H1 (cell line): ENCODE data around the gene C16orf89. TPM values are rescaled to one million over a fixed set of nuclear protein-coding genes. Genes with fewer than 3 reads are reported as not detected.

ENCODE experiments used
- CTCF ChIA-PET: fragments of 300-600 bp; sonication (Branson Sonifier 250); formaldehyde crosslinking; loops from one replicate; lab custom pipeline; 2021; ENCODE audit not compliant: partially characterized antibody; lab: Charles Lee
- POLR2A ChIA-PET: fragments of 300-600 bp; sonication (Branson Sonifier 250); formaldehyde crosslinking; loops from one replicate; lab custom pipeline; 2021; ENCODE audit warnings: inconsistent platforms; ENCODE audit not compliant: partially characterized antibody; lab: Charles Lee
- DNase-seq, 2 experiments: peaks; one replicate each; pipeline versions ENCODE4 v3.0.0 to v3.0.0-alpha.2; 2010 to 2022; ENCODE audit warnings: low spot score in 2 of 2, low read depth in 1 of 2, mixed read lengths in 1 of 2
- FAIRE-seq: peaks from 2 replicates; lab custom pipeline; 2011; peaks lifted over from hg19 to GRCh38; lab: Jason Lieb, UNC
- H2AFZ ChIP-seq: 2 replicates; pipeline ENCODE4 v1.8.1; 2012; ENCODE audit warnings: low read length, inconsistent platforms
- H2AK5ac ChIP-seq: 2 replicates; pipeline ENCODE4 v1.6.1; 2013; ENCODE audit warnings: low read depth, low read length
- H2BK120ac ChIP-seq: replicated peaks from 2 replicates; pipeline ENCODE3; 2013; ENCODE audit warnings: low read depth, low read length, inconsistent platforms
- H2BK12ac ChIP-seq: 2 replicates; pipeline ENCODE4 v1.6.1; 2013; ENCODE audit warnings: low read depth, low read length
- H2BK15ac ChIP-seq: 2 replicates; pipeline ENCODE4 v1.6.1; 2013; ENCODE audit warnings: low read length
- H2BK20ac ChIP-seq: 2 replicates; pipeline ENCODE4 v1.6.1; 2013; ENCODE audit warnings: low read length
- H2BK5ac ChIP-seq: 2 replicates; pipeline ENCODE4 v1.6.1; 2013; ENCODE audit warnings: low read depth, low read length
- H3K14ac ChIP-seq: 2 replicates; pipeline ENCODE4 v1.6.1; 2013; ENCODE audit warnings: inconsistent platforms; ENCODE audit not compliant: insufficient read length
- H3K18ac ChIP-seq: 2 replicates; pipeline ENCODE4 v1.6.1; 2013; ENCODE audit warnings: low read length; ENCODE audit errors: extremely low read depth
- H3K23ac ChIP-seq: 2 replicates; pipeline ENCODE4 v1.6.1; 2013; ENCODE audit warnings: inconsistent platforms; ENCODE audit not compliant: insufficient read length
- H3K23me2 ChIP-seq: 2 replicates; pipeline ENCODE4 v1.6.1; 2013; ENCODE audit warnings: low read depth, low read length
- H3K27ac ChIP-seq: 2 replicates; pipeline ENCODE4 v1.6.1; 2011; ENCODE audit warnings: low read depth, low read length, inconsistent platforms
- H3K27me3 ChIP-seq, 4 experiments: replicated peaks in 1 of 4; 1 replicate in 1 of 4; 2 replicates in 3 of 4; pipeline versions ENCODE4 v1.6.1 to v1.8.1; 2011 to 2013; ENCODE audit warnings: low read length in 3 of 4, mild to moderate bottlenecking in 3 of 4, inconsistent platforms in 2 of 4, mixed read lengths in 2 of 4, moderate library complexity in 1 of 4; ENCODE audit not compliant: control insufficient read depth in 3 of 4, insufficient read depth in 3 of 4; ENCODE audit errors: extremely low read depth in 1 of 4
- H3K36me3 ChIP-seq, 4 experiments: 2 replicates each; pipeline versions ENCODE4 v1.6.1 to v1.8.1; 2011 to 2013; ENCODE audit warnings: mild to moderate bottlenecking in 4 of 4, low read length in 3 of 4, moderate library complexity in 2 of 4, control low read depth in 1 of 4, inconsistent platforms in 1 of 4; ENCODE audit not compliant: insufficient read depth in 4 of 4, control insufficient read depth in 2 of 4
- H3K4ac ChIP-seq: replicated peaks from 2 replicates; pipeline ENCODE3; 2013; ENCODE audit warnings: low read length, low read depth, mixed read lengths, inconsistent platforms; ENCODE audit not compliant: insufficient read length
- H3K4me1 ChIP-seq, 4 experiments: replicated peaks in 1 of 4; 1 replicate in 1 of 4; 2 replicates in 3 of 4; pipeline versions ENCODE4 v1.6.1 to v1.8.1; 2011 to 2013; ENCODE audit warnings: low read length in 3 of 4, inconsistent platforms in 2 of 4, mixed read lengths in 1 of 4; ENCODE audit not compliant: insufficient read depth in 4 of 4, control insufficient read depth in 3 of 4
- H3K4me2 ChIP-seq, 2 experiments: 2 replicates each; pipeline versions ENCODE4 v1.6.1 to v1.8.1; 2011 to 2013; ENCODE audit warnings: low read depth in 2 of 2, low read length in 2 of 2, control low read depth in 1 of 2, inconsistent platforms in 1 of 2, mild to moderate bottlenecking in 1 of 2; ENCODE audit not compliant: insufficient read depth in 1 of 2
- H3K4me3 ChIP-seq, 4 experiments: fragments of 200-600, 300-600 bp in 1 of 4; sonication (generic), shearing (Covaris generic), sonication (Bioruptor Twin) in 1 of 4; 2 replicates each; pipeline versions ENCODE4 v1.5.1 to v1.8.1; 2011 to 2016; ENCODE audit warnings: low read length in 4 of 4, low read depth in 3 of 4, control low read depth in 2 of 4, inconsistent platforms in 2 of 4, mild to moderate bottlenecking in 2 of 4, mixed read lengths in 1 of 4, moderate library complexity in 1 of 4; ENCODE audit not compliant: insufficient read depth in 2 of 4; ENCODE audit errors: extremely low read depth in 1 of 4
- H3K56ac ChIP-seq: replicated peaks from 2 replicates; pipeline ENCODE3; 2013; ENCODE audit warnings: low read depth, mild to moderate bottlenecking, mixed read lengths, low read length, inconsistent platforms; ENCODE audit not compliant: insufficient read length
- H3K79me1 ChIP-seq: 2 replicates; pipeline ENCODE4 v1.6.1; 2013; ENCODE audit warnings: low read depth, low read length, control low read depth
- H3K79me2 ChIP-seq, 2 experiments: 2 replicates each; pipeline versions ENCODE4 v1.6.1 to v1.8.1; 2012 to 2013; ENCODE audit warnings: low read length in 2 of 2, mild to moderate bottlenecking in 2 of 2, inconsistent platforms in 1 of 2; ENCODE audit not compliant: insufficient read depth in 2 of 2, control insufficient read depth in 1 of 2
- H3K9ac ChIP-seq, 4 experiments: replicated peaks in 1 of 4; 1 replicate in 1 of 4; 2 replicates in 3 of 4; pipeline versions ENCODE4 v1.6.1 to v1.8.1; 2011 to 2013; ENCODE audit warnings: low read depth in 3 of 4, low read length in 3 of 4, control low read depth in 2 of 4, mild to moderate bottlenecking in 2 of 4, moderate library complexity in 2 of 4, inconsistent platforms in 1 of 4; ENCODE audit errors: extremely low read depth in 1 of 4
- H3K9me3 ChIP-seq, 2 experiments: 2 replicates each; pipeline versions ENCODE4 v1.6.1 to v1.8.1; 2012 to 2013; ENCODE audit warnings: mild to moderate bottlenecking in 2 of 2, moderate library complexity in 2 of 2, control low read depth in 1 of 2, inconsistent platforms in 1 of 2, low read depth in 1 of 2, low read length in 1 of 2, mixed read lengths in 1 of 2; ENCODE audit not compliant: insufficient read depth in 2 of 2
- H4K20me1 ChIP-seq, 2 experiments: replicated peaks in 1 of 2; 2 replicates each; pipeline versions ENCODE3 to v1.8.1; 2011 to 2013; ENCODE audit warnings: inconsistent platforms in 2 of 2, low read length in 2 of 2, mild to moderate bottlenecking in 1 of 2; ENCODE audit not compliant: insufficient read depth in 2 of 2, control insufficient read depth in 1 of 2
- H4K5ac ChIP-seq: 2 replicates; pipeline ENCODE4 v1.6.1; 2013; ENCODE audit warnings: low read length, low read depth, mixed read lengths, inconsistent platforms; ENCODE audit not compliant: insufficient read length
- H4K8ac ChIP-seq: 2 replicates; pipeline ENCODE4 v1.8.0; 2013; ENCODE audit warnings: mild to moderate bottlenecking, moderate library complexity, low read length, inconsistent platforms; ENCODE audit not compliant: insufficient read depth; ENCODE audit errors: extremely low read depth
- H4K91ac ChIP-seq: replicated peaks from 2 replicates; pipeline ENCODE3; 2013; ENCODE audit warnings: low read length, mixed read lengths, inconsistent platforms; ENCODE audit not compliant: insufficient read length
- ATF3 ChIP-seq: IDR thresholded peaks from 2 replicates; pipeline ENCODE4 v1.6.1; 2011; ENCODE audit warnings: low read depth, mild to moderate bottlenecking, low read length; ENCODE audit not compliant: insufficient read depth
- BCL11A ChIP-seq, 2 experiments: IDR thresholded peaks; one replicate each; pipeline ENCODE4 v1.6.1; 2011; ENCODE audit warnings: low read depth in 2 of 2, low read length in 2 of 2, mild to moderate bottlenecking in 2 of 2
- CREB1 ChIP-seq: IDR thresholded peaks from 2 replicates; pipeline ENCODE4 v1.6.1; 2012; ENCODE audit warnings: inconsistent platforms
- CTCF ChIP-seq, 3 experiments: IDR thresholded peaks; 1 replicate in 2 of 3; 2 replicates in 1 of 3; pipeline versions ENCODE4 v1.5.1 to v1.6.1; 2011; ENCODE audit warnings: low read length in 3 of 3, mild to moderate bottlenecking in 3 of 3, inconsistent platforms in 2 of 3, low read depth in 1 of 3, moderate library complexity in 1 of 3; ENCODE audit not compliant: insufficient read depth in 1 of 3; ENCODE audit errors: control extremely low read depth in 1 of 3
- EGR1 ChIP-seq: IDR thresholded peaks from 2 replicates; pipeline ENCODE4 v1.6.1; 2011; ENCODE audit warnings: low read depth, low read length, borderline replicate concordance
- EP300 ChIP-seq, 2 experiments: IDR thresholded peaks; 1 replicate in 1 of 2; 2 replicates in 1 of 2; pipeline ENCODE4 v1.6.1; 2011 to 2012; ENCODE audit warnings: low read depth in 2 of 2, low read length in 2 of 2, mild to moderate bottlenecking in 2 of 2, borderline replicate concordance in 1 of 2, inconsistent platforms in 1 of 2, moderate library complexity in 1 of 2
- NRF1 ChIP-seq: IDR thresholded peaks from 2 replicates; pipeline ENCODE4 v1.6.1; 2011; ENCODE audit warnings: mild to moderate bottlenecking, low read depth, low read length, improper control_type of control experiment
- SIN3A ChIP-seq, 2 experiments: IDR thresholded peaks in 1 of 2; conservative IDR thresholded peaks in 1 of 2; 2 replicates each; pipeline ENCODE4 v1.6.1; 2011 to 2012; ENCODE audit warnings: low read length in 2 of 2, improper control_type of control experiment in 1 of 2, low read depth in 1 of 2, mild to moderate bottlenecking in 1 of 2
- SP2 ChIP-seq: IDR thresholded peaks from 2 replicates; pipeline ENCODE4 v1.6.1; 2012; ENCODE audit warnings: mild to moderate bottlenecking, low read length, inconsistent platforms
- SRF ChIP-seq: IDR thresholded peaks from 2 replicates; pipeline ENCODE4 v1.6.1; 2011; ENCODE audit warnings: mild to moderate bottlenecking, low read depth, low read length, moderate library complexity
- YY1 ChIP-seq: IDR thresholded peaks from 2 replicates; pipeline ENCODE4 v1.6.1; 2011; ENCODE audit warnings: low read depth, mild to moderate bottlenecking, low read length
- WGBS, 2 experiments: shearing (Covaris generic) in 1 of 2; methylation state at CpG; one replicate each; pipeline versions ENCODE4 v1.1.6 to v1.1.7; 2013 to 2015; ENCODE audit warnings: low lambda C conversion rate in 2 of 2, mixed read lengths in 2 of 2, inconsistent platforms in 1 of 2, low coverage in 1 of 2, missing lambda C conversion rate in 1 of 2; ENCODE audit not compliant: insufficient replicate concordance in 2 of 2, insufficient coverage in 1 of 2, insufficient read length in 1 of 2; ENCODE audit errors: extremely low coverage in 1 of 2, missing lambda C conversion rate in 1 of 2; 5-methylcytosine and 5-hydroxymethylcytosine counted together
- polyA plus RNA-seq, 7 experiments: library from polyadenylated mRNA; depleted of rRNA in 3 of 7; stranded (reverse) in 5 of 7; unstranded in 2 of 7; fragments of >200 nt in 5 of 7; fragments of 200-250 nt in 2 of 7; gene quantifications; 1 replicate in 5 of 7; 2 replicates in 1 of 7; 4 replicates in 1 of 7; pipeline versions ENCODE4 v1.2.1 to v1.2.3, GENCODE V29; 2011 to 2013; ENCODE audit warnings: missing spikeins in 2 of 7, mixed read lengths in 2 of 7
- total RNA-seq: library from RNA; stranded (reverse); fragmentation: NEBNext Ultra II Directional; extraction: Animal tissue kit (Norgen Biotek cat#: 25700); gene quantifications from 2 replicates; pipeline ENCODE4 v1.2.1, GENCODE V29; 2021

The C16orf89 gene
- total and polyA plus RNA-seq, 2 of the 8 experiments (the other 6 are each of a cell fraction or from before 2014, with no cell fraction given): 6.7 to 9.9 TPM

GRCh38 chr16:5003211-5003610, 62.5 kb downstream of the C16orf89 start:
- no peak overlapping the region for H2BK15ac ChIP-seq
- no peak overlapping the region for H3K9ac ChIP-seq
- no peak overlapping the region for H3K27ac ChIP-seq
- no peak for DNase-seq
- H4K91ac ChIP-seq: no peak overlapping the region
- 86% methylated on average over 12 of the region's 12 CpGs; no CpG with 5 or more reads in 1 of the 2 experiments for WGBS, 2 experiments
- no peak overlapping the region for H2BK12ac ChIP-seq
- no peak overlapping the region for H3K56ac ChIP-seq
- H4K20me1 ChIP-seq: no peaks in the 10 kb centered on the region
- no peak for FAIRE-seq
- no peak overlapping the region for H3K4me3 ChIP-seq
- H3K79me1 ChIP-seq: no peaks in the 10 kb centered on the region; the same call in 1 of the 2 replicates
- no peaks in the 10 kb centered on the region for H3K23me2 ChIP-seq
- no peak overlapping the region for H3K14ac ChIP-seq
- no peak overlapping the region for H3K4me2 ChIP-seq
- H3K36me3 ChIP-seq: no peaks in the 10 kb centered on the region
- H3K27me3 ChIP-seq: no peaks in the 10 kb centered on the region
- ChIA-PET CTCF (interaction anchor here (0.8 to 3.4 kb wide), 5 partner anchors 21 to 82 kb away, joined by 3 to 10 read pairs (median 4); no protein-coding TSS in a partner anchor), POLR2A (interaction anchor here (0.8 to 1.0 kb wide), 2 partner anchors 18 to 47 kb away, joined by 3 read pairs; no protein-coding TSS in a partner anchor)
- no peak overlapping the region for H3K4ac ChIP-seq
- H3K79me2 ChIP-seq: no peaks in the 10 kb centered on the region
- no peak overlapping the region for H3K18ac ChIP-seq
- H2BK20ac ChIP-seq: no peak overlapping the region
- no peaks in the 10 kb centered on the region for H3K4me1 ChIP-seq
- H2BK5ac ChIP-seq: no peak overlapping the region
- H2BK120ac ChIP-seq: no peak overlapping the region
- no peak overlapping the region for H4K8ac ChIP-seq
- H4K5ac ChIP-seq: no peak overlapping the region
- H2AK5ac ChIP-seq: no peak overlapping the region
- no peak overlapping the region for H2AFZ ChIP-seq
- no peaks in the 10 kb centered on the region for H3K9me3 ChIP-seq
- no peak overlapping the region for H3K23ac ChIP-seq
- TF ChIP-seq BCL11A (IDR thresholded peaks at IDR 0.05; ENCODE audit: low read depth in 2 of 2, low read length in 2 of 2) (no peak), CREB1 (no peak), SIN3A (conservative IDR thresholded peaks at IDR 0.05 in 1 of 2, IDR thresholded peaks at IDR 0.05 in 1 of 2; ENCODE audit: low read depth in 1 of 2, low read length in 2 of 2) (no peak), EP300 (IDR thresholded peaks at IDR 0.05; ENCODE audit: borderline replicate concordance in 1 of 2, low read depth in 2 of 2, low read length in 2 of 2) (no peak), NRF1 (no peak), SRF (no peak), CTCF (IDR thresholded peaks at IDR 0.05; ENCODE audit: control extremely low read depth in 1 of 3, insufficient read depth in 1 of 3, low read depth in 1 of 3, low read length in 3 of 3) (no peak), ATF3 (no peak), YY1 (no peak), SP2 (no peak), EGR1 (no peak)
